Kasumi-1 (cell line): Measurements from ENCODE around the gene RAG1.
A peak's percentile ranks its signal among the peaks of the same experiment; 100 is the strongest.
"Not testable (repeated sequence)": the region's sequence is repeated elsewhere in the genome, so short reads cannot be mapped to it uniquely, and the experiment has no call there.

Experiments used
- DNase-seq, 2 experiments: peaks; one replicate each; lab custom pipeline; 2025; lab: John Stamatoyannopoulos, UW

RAG1 gene

GRCh38 chr11:36567694-36568093 lies at the start of gene RAG1:
Gene RAG1, plus strand, starts transcription at chr11:36568007. Its CDS starts 5,298 bp downstream, at chr11:36573305.
- DNase-seq: no peak

- DNase-seq: no peak
These were observed 37.0 kb upstream of the RAG1 start for GRCh38 chr11:36530840-36531239.

- peak; percentile 28 to 34 for DNase-seq
These were observed 34.7 kb upstream of the RAG1 start for GRCh38 chr11:36532941-36533601.

GRCh38 chr11:36534276-36534840 lies 33.4 kb upstream of the RAG1 start:
- DNase-seq: no peak

- DNase-seq: peak; percentile 36 to 39
These were observed 26.8 kb upstream of the RAG1 start for GRCh38 chr11:36540998-36541397.

- no peak for DNase-seq
These were observed 17.3 kb upstream of the RAG1 start for GRCh38 chr11:36550385-36551115.

GRCh38 chr11:36557390-36557789 lies 10.4 kb upstream of the RAG1 start:
- DNase-seq: not testable (repeated sequence)

GRCh38 chr11:36557991-36558390 lies 9.8 kb upstream of the RAG1 start:
- no peak for DNase-seq

- no peak for DNase-seq
These were observed 9.0 kb upstream of the RAG1 start for GRCh38 chr11:36558571-36559413.

GRCh38 chr11:36564376-36565030 lies 3.3 kb upstream of the RAG1 start:
- DNase-seq: peak; percentile 71 to 87

GRCh38 chr11:36565031-36565610 lies 2.7 kb upstream of the RAG1 start:
- no peak for DNase-seq

- DNase-seq: no peak
These were observed 1.3 kb upstream of the RAG1 start for GRCh38 chr11:36566407-36567053.

- no peak for DNase-seq
These were observed 1.3 kb downstream of the RAG1 start for GRCh38 chr11:36569095-36569494.

- no peak for DNase-seq
These were observed 6.7 kb downstream of the RAG1 start for GRCh38 chr11:36574486-36574885.

- DNase-seq: no peak
These were observed 9.6 kb downstream of the RAG1 start for GRCh38 chr11:36577373-36577772.

- no peak for DNase-seq
These were observed 10.1 kb downstream of the RAG1 start for GRCh38 chr11:36577859-36578258.

- no peak for DNase-seq
These were observed 10.7 kb downstream of the RAG1 start for GRCh38 chr11:36578458-36578857.

- no peak for DNase-seq
These were observed 13.7 kb downstream of the RAG1 start for GRCh38 chr11:36581536-36581935.

- DNase-seq: no peak
These were observed 15.9 kb downstream of the RAG1 start for GRCh38 chr11:36583667-36584066.

GRCh38 chr11:36586543-36586942 lies 18.7 kb downstream of the RAG1 start:
- DNase-seq: peak in 1 of 2 experiments; percentile 22

GRCh38 chr11:36588099-36588498 lies 20.3 kb downstream of the RAG1 start:
- DNase-seq: no peak
